B cell (primary cell): ENCODE data around the gene CNIH1. TPM values are rescaled to one million over a fixed set of nuclear protein-coding genes. Genes with fewer than 3 reads are reported as not detected.

Source experiments
- ATAC-seq: fragments of 200-7000 bp; cut with Tn5 transposase; one replicate; pipeline ENCODE4 v1.10.0; 2021; ENCODE audit warnings: low read depth, mild to moderate bottlenecking, moderate number of reproducible peaks, moderate library complexity
- CTCF ChIA-PET: fragments of 350-600 bp; sonication (Branson Sonifier 250); formaldehyde crosslinking; loops from one replicate; lab custom pipeline; 2021; ENCODE audit warnings: antibody characterized with exemption, inconsistent platforms; lab: Charles Lee
- POLR2A ChIA-PET: fragments of 350-600 bp; sonication (Branson Sonifier 250); formaldehyde crosslinking; loops from one replicate; lab custom pipeline; 2021; ENCODE audit warnings: antibody characterized with exemption; lab: Charles Lee
- DNase-seq: peaks from one replicate; pipeline ENCODE4 v3.0.0; 2013
- H2AFZ ChIP-seq: 2 replicates; pipeline ENCODE4 v1.6.1; 2012; ENCODE audit warnings: mild to moderate bottlenecking, low read depth, low read length; ENCODE audit not compliant: insufficient read depth, poor library complexity, severe bottlenecking
- H3K27ac ChIP-seq, 2 donors: 1 replicate in 1 of 2; 2 replicates in 1 of 2; pipeline ENCODE4 v1.5.1; 2012 to 2013; ENCODE audit warnings: low read length in 2 of 2, mild to moderate bottlenecking in 2 of 2, moderate library complexity in 1 of 2
- H3K27me3 ChIP-seq, 4 experiments: fragments of 200-600 bp in 1 of 4; sonication (generic) in 1 of 4; replicated peaks in 1 of 4; 1 replicate in 2 of 4; 2 replicates in 2 of 4; pipeline versions ENCODE4 v1.6.1 to v1.7.0; 2013 to 2016; ENCODE audit warnings: low read length in 3 of 4, mild to moderate bottlenecking in 2 of 4, mixed read lengths in 1 of 4, moderate library complexity in 1 of 4; ENCODE audit not compliant: insufficient read depth in 4 of 4, control insufficient read depth in 3 of 4; ENCODE audit errors: control extremely low read depth in 1 of 4
- H3K36me3 ChIP-seq, 2 experiments: replicated peaks in 1 of 2; 1 replicate in 1 of 2; 2 replicates in 1 of 2; pipeline versions ENCODE4 v1.6.1 to v1.7.1; 2013; ENCODE audit warnings: low read length in 1 of 2; ENCODE audit not compliant: insufficient read depth in 2 of 2, control insufficient read depth in 1 of 2; ENCODE audit errors: control extremely low read depth in 1 of 2, extremely low read depth in 1 of 2
- H3K4me1 ChIP-seq, 2 donors: fragments of 200-600 bp in 1 of 2; sonication (generic) in 1 of 2; 1 replicate in 1 of 2; 2 replicates in 1 of 2; pipeline versions ENCODE4 v1.5.1 to v1.6.1; 2013 to 2017; ENCODE audit warnings: low read length in 2 of 2; ENCODE audit not compliant: control insufficient read depth in 2 of 2, insufficient read depth in 2 of 2
- H3K4me2 ChIP-seq: replicated peaks from 2 replicates; pipeline ENCODE3; 2012; ENCODE audit warnings: mild to moderate bottlenecking, low read depth, low read length; ENCODE audit not compliant: poor library complexity, severe bottlenecking
- H3K4me3 ChIP-seq, 5 experiments: fragments of 200-600 bp in 1 of 5; sonication (generic) in 1 of 5; 1 replicate in 3 of 5; 2 replicates in 2 of 5; pipeline versions ENCODE4 v1.5.1 to v1.7.0; 2011 to 2016; ENCODE audit warnings: low read length in 4 of 5, mild to moderate bottlenecking in 4 of 5, low read depth in 2 of 5, control low read depth in 1 of 5, moderate library complexity in 1 of 5; ENCODE audit not compliant: insufficient read depth in 1 of 5; ENCODE audit errors: control extremely low read depth in 1 of 5, extremely low read depth in 1 of 5
- H3K79me2 ChIP-seq: fragments of 200-600 bp; sonication (generic); one replicate; pipeline ENCODE4 v1.6.0; 2016; ENCODE audit warnings: low read length; ENCODE audit not compliant: control insufficient read depth, insufficient read depth
- H3K9ac ChIP-seq: fragments of 200-600 bp; sonication (generic); 2 replicates; pipeline ENCODE4 v1.6.1; 2017; ENCODE audit warnings: mild to moderate bottlenecking, low read length, moderate library complexity
- H3K9me3 ChIP-seq, 3 donors: one replicate each; pipeline versions ENCODE4 v1.6.1 to v1.7.1; 2013; ENCODE audit warnings: low read length in 2 of 3; ENCODE audit not compliant: control insufficient read depth in 2 of 3, insufficient read depth in 1 of 3; ENCODE audit errors: control extremely low read depth in 1 of 3
- H4K20me1 ChIP-seq: 2 replicates; pipeline ENCODE4 v1.6.0; 2012; ENCODE audit warnings: mild to moderate bottlenecking, low read length; ENCODE audit not compliant: insufficient read depth, control insufficient read depth, poor library complexity, severe bottlenecking
- H3K27ac Mint-ChIP-seq: one replicate; pipeline ENCODE4 v1.8.0; 2021; ENCODE audit warnings: mixed read lengths
- H3K27me3 Mint-ChIP-seq: one replicate; pipeline ENCODE4 v1.8.0; 2021; ENCODE audit warnings: mixed read lengths
- H3K4me1 Mint-ChIP-seq: one replicate; pipeline ENCODE4 v1.8.0; 2021; ENCODE audit warnings: mixed read lengths
- H3K4me3 Mint-ChIP-seq: one replicate; pipeline ENCODE4 v1.8.0; 2021; ENCODE audit warnings: mixed read lengths
- H3K9me3 Mint-ChIP-seq: one replicate; pipeline ENCODE4 v1.8.0; 2022; ENCODE audit warnings: mixed read lengths; ENCODE audit not compliant: insufficient read depth
- EZH2 ChIP-seq: IDR thresholded peaks from 2 replicates; pipeline ENCODE4 v1.6.1; 2012; ENCODE audit warnings: borderline replicate concordance, low read depth, mild to moderate bottlenecking, moderate library complexity, low read length; ENCODE audit not compliant: insufficient read depth, poor library complexity, severe bottlenecking
- WGBS: methylation state at CpG from one replicate; pipeline ENCODE4 v1.1.5; 2013; ENCODE audit warnings: missing lambda C conversion rate; ENCODE audit not compliant: insufficient coverage; 5-methylcytosine and 5-hydroxymethylcytosine counted together
- intact Hi-C: fragments of 100-400 bp; cut with micrococcal nuclease; formaldehyde crosslinking; loops from one replicate; pipeline ENCODE4 v1.10.0; 2022
- polyA plus RNA-seq: library from polyadenylated mRNA; depleted of rRNA; stranded (reverse); fragments of >200 nt; gene quantifications from 2 replicates; pipeline ENCODE4 v1.2.3, GENCODE V29; 2012
- total RNA-seq, 2 donors: library from RNA; stranded (reverse); fragments of 120-200 nt in 1 of 2; gene quantifications; 1 replicate in 1 of 2; 2 replicates in 1 of 2; pipeline versions ENCODE4 v1.2.3 to v1.2.4, GENCODE V29; 2013 to 2022
- TF ChIP-seq, protein P1 (sequence below): fragments of 200-600 bp; IDR thresholded peaks from one replicate; pipeline ENCODE4 v1.8.0; 2022; ENCODE audit warnings: antibody characterized with exemption, mild to moderate bottlenecking

CNIH1 gene
- total and polyA plus RNA-seq, 2 donors (not counting 1 experiment from before 2014, with no cell fraction given), result 42.8 to 66.4 TPM

- H3K4me3 ChIP-seq, result no peak overlapping the region
- no peak overlapping the region for H3K4me3 Mint-ChIP-seq
- H3K4me1 Mint-ChIP-seq, result peaks cover 25% of the 10 kb centered on the region
- peaks cover 10% of the 10 kb centered on the region in 2 donors for H3K4me1 ChIP-seq
- DNase-seq (no peak), ATAC-seq (no peak)
- peaks cover 3% of the 10 kb centered on the region for H3K9me3 Mint-ChIP-seq
- ChIA-PET CTCF (no interaction called here), POLR2A (no interaction called here)
- no peak overlapping the region for H3K9ac ChIP-seq
- peaks cover 18% of the 10 kb centered on the region for H3K27me3 Mint-ChIP-seq
- H3K36me3 ChIP-seq, result no peaks in the 10 kb centered on the region
- no peaks in the 10 kb centered on the region for H3K9me3 ChIP-seq
- 73% methylated on average over 7 of the region's 7 CpGs for WGBS
- H3K27ac Mint-ChIP-seq, result no peak overlapping the region
- no peak overlapping the region for H2AFZ ChIP-seq
- no peaks in the 10 kb centered on the region for H4K20me1 ChIP-seq
- no peak for TF ChIP-seq EZH2
- TF ChIP-seq, protein P1, sequence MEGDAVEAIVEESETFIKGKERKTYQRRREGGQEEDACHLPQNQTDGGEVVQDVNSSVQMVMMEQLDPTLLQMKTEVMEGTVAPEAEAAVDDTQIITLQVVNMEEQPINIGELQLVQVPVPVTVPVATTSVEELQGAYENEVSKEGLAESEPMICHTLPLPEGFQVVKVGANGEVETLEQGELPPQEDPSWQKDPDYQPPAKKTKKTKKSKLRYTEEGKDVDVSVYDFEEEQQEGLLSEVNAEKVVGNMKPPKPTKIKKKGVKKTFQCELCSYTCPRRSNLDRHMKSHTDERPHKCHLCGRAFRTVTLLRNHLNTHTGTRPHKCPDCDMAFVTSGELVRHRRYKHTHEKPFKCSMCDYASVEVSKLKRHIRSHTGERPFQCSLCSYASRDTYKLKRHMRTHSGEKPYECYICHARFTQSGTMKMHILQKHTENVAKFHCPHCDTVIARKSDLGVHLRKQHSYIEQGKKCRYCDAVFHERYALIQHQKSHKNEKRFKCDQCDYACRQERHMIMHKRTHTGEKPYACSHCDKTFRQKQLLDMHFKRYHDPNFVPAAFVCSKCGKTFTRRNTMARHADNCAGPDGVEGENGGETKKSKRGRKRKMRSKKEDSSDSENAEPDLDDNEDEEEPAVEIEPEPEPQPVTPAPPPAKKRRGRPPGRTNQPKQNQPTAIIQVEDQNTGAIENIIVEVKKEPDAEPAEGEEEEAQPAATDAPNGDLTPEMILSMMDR, result no peak
- no peak overlapping the region for H3K4me2 ChIP-seq
- no peak overlapping the region for H3K27ac ChIP-seq
- intact Hi-C loops, result no loop called here
- peaks cover 0 to 5% (median 3%) of the 10 kb centered on the region in 4 experiments for H3K27me3 ChIP-seq
- H3K79me2 ChIP-seq, result no peaks in the 10 kb centered on the region
These were observed 63.7 kb downstream of the CNIH1 start for GRCh38 chr14:54377501-54377900.

- ATAC-seq, result no peak
- Histone ChIP-seq H3K4me3 (no peak overlapping the region), H3K9ac (no peak overlapping the region), H2AFZ (no peak overlapping the region), H3K36me3 (no peaks in the 10 kb centered on the region), H3K4me1 (peaks cover 10% of the 10 kb centered on the region in 2 donors), H3K27ac (no peak overlapping the region), H3K4me2 (no peak overlapping the region), H3K27me3 (peaks cover 0 to 5% (median 3%) of the 10 kb centered on the region in 4 experiments), H3K79me2 (no peaks in the 10 kb centered on the region), H4K20me1 (no peaks in the 10 kb centered on the region), H3K9me3 (no peaks in the 10 kb centered on the region)
- H3K9me3 Mint-ChIP-seq, result no peaks in the 10 kb centered on the region
- CTCF ChIA-PET, result no interaction called here
- peaks cover 14% of the 10 kb centered on the region for H3K4me1 Mint-ChIP-seq
- peaks cover 22% of the 10 kb centered on the region for H3K27me3 Mint-ChIP-seq
- 87% methylated on average over 3 of the region's 7 CpGs for WGBS
- intact Hi-C loops, result no loop called here
- TF ChIP-seq, protein P1, result no peak
- TF ChIP-seq EZH2, result no peak
- no peak for DNase-seq
- H3K27ac Mint-ChIP-seq, result no peak overlapping the region
- no peak overlapping the region for H3K4me3 Mint-ChIP-seq
- POLR2A ChIA-PET, result no interaction called here
These were observed 66.9 kb downstream of the CNIH1 start for GRCh38 chr14:54374117-54374884.
